ENCODE measurements around the gene ZNF791. TPM values are rescaled to one million over a fixed set of nuclear protein-coding genes. Genes with fewer than 3 reads are reported as not detected.

ZNF791 gene
- total RNA-seq, 2 donors from 2014 or later = 23.2 to 32.1 TPM

GRCh38 chr19:12656899-12657571 is 46.3 kb downstream of the ZNF791 start:
- H3K27me3 Mint-ChIP-seq (ENCODE audit: insufficient read depth) = no peaks in the 10 kb centered on the region
- WGBS, 2 experiments (ENCODE audit: insufficient coverage in 1 of 2, insufficient read length in 1 of 2) = 94 to 97% methylated on average over 19 to 47 of the region's 50 CpGs
- H3K9me3 Mint-ChIP-seq = no peaks in the 10 kb centered on the region
- Histone ChIP-seq H3K9me3 (ENCODE audit: control insufficient read depth, low read length) (no peaks in the 10 kb centered on the region), H3K9ac (ENCODE audit: extremely low read depth, low read length, poor library complexity, severe bottlenecking) (no peak overlapping the region), H3K4me3 (ENCODE audit: low read length) (no peak overlapping the region), H3K27ac (ENCODE audit: low read depth, low read length) (no peak overlapping the region), H3K4me1 (ENCODE audit: control insufficient read depth, insufficient read depth, low read length) (no peaks in the 10 kb centered on the region), H3K27me3 (ENCODE audit: control insufficient read depth, insufficient read depth, low read length, poor library complexity, severe bottlenecking) (no peaks in the 10 kb centered on the region), H3K36me3 (ENCODE audit: control insufficient read depth, insufficient read depth, low read length) (peaks cover 47% of the 10 kb centered on the region)
- no peak overlapping the region for H3K4me3 Mint-ChIP-seq
- no peak overlapping the region for H3K27ac Mint-ChIP-seq
- no peaks in the 10 kb centered on the region for H3K4me1 Mint-ChIP-seq
- TF ChIP-seq CTCF (conservative IDR thresholded peaks at IDR 0.05) = peak; percentile 39
- peak; percentile 92 for DNase-seq
- peaks cover 59% of the 10 kb centered on the region for H3K36me3 Mint-ChIP-seq (ENCODE audit: low read depth)

GRCh38 chr19:12657966-12658365 is 47.2 kb downstream of the ZNF791 start:
- DNase-seq = no peak

GRCh38 chr19:12660980-12661379 is 50.3 kb downstream of the ZNF791 start:
- DNase-seq = no peak
- WGBS, 2 experiments (ENCODE audit: insufficient coverage in 1 of 2, insufficient read length in 1 of 2) = 91 to 93% methylated on average over 5 to 12 of the region's 12 CpGs
- peaks cover 60% of the 10 kb centered on the region for H3K36me3 ChIP-seq (ENCODE audit: control insufficient read depth, insufficient read depth, low read length)
- H3K36me3 Mint-ChIP-seq (ENCODE audit: low read depth) = peaks cover 55% of the 10 kb centered on the region
- H3K27ac ChIP-seq (ENCODE audit: low read depth, low read length) = no peak overlapping the region
- no peak overlapping the region for H3K4me3 ChIP-seq (ENCODE audit: low read length)
- no peak for TF ChIP-seq CTCF (conservative IDR thresholded peaks at IDR 0.05)
- H3K4me1 Mint-ChIP-seq = peaks cover 3% of the 10 kb centered on the region
- H3K27me3 Mint-ChIP-seq (ENCODE audit: insufficient read depth) = no peaks in the 10 kb centered on the region
- no peaks in the 10 kb centered on the region for H3K9me3 Mint-ChIP-seq
- no peaks in the 10 kb centered on the region for H3K27me3 ChIP-seq (ENCODE audit: control insufficient read depth, insufficient read depth, low read length, poor library complexity, severe bottlenecking)
- no peak overlapping the region for H3K9ac ChIP-seq (ENCODE audit: extremely low read depth, low read length, poor library complexity, severe bottlenecking)
- no peak overlapping the region for H3K27ac Mint-ChIP-seq
- H3K4me3 Mint-ChIP-seq = no peak overlapping the region
- H3K9me3 ChIP-seq (ENCODE audit: control insufficient read depth, low read length) = no peaks in the 10 kb centered on the region
- no peaks in the 10 kb centered on the region for H3K4me1 ChIP-seq (ENCODE audit: control insufficient read depth, insufficient read depth, low read length)

More at GRCh38 chr19:12657966-12658365, 47.2 kb downstream of the ZNF791 start:
- 99 to 100% methylated on average over 9 to 22 of the region's 22 CpGs for whole genome bisulfite sequencing, 2 experiments (ENCODE audit: insufficient coverage in 1 of 2, insufficient read length in 1 of 2)
- H3K27ac ChIP-seq (ENCODE audit: low read depth, low read length) = no peak overlapping the region
- H3K4me1 ChIP-seq (ENCODE audit: control insufficient read depth, insufficient read depth, low read length) = no peaks in the 10 kb centered on the region
- no peak overlapping the region for H3K9ac ChIP-seq (ENCODE audit: extremely low read depth, low read length, poor library complexity, severe bottlenecking)
- Mint-ChIP-seq H3K4me3 (no peak overlapping the region), H3K27me3 (ENCODE audit: insufficient read depth) (no peaks in the 10 kb centered on the region), H3K27ac (no peak overlapping the region), H3K9me3 (no peaks in the 10 kb centered on the region), H3K36me3 (ENCODE audit: low read depth) (peaks cover 57% of the 10 kb centered on the region), H3K4me1 (no peaks in the 10 kb centered on the region)
- no peaks in the 10 kb centered on the region for H3K27me3 ChIP-seq (ENCODE audit: control insufficient read depth, insufficient read depth, low read length, poor library complexity, severe bottlenecking)
- peak; percentile 24 for TF ChIP-seq CTCF (conservative IDR thresholded peaks at IDR 0.05)
- no peaks in the 10 kb centered on the region for H3K9me3 ChIP-seq (ENCODE audit: control insufficient read depth, low read length)
- no peak overlapping the region for H3K4me3 ChIP-seq (ENCODE audit: low read length)
- peaks cover 52% of the 10 kb centered on the region for H3K36me3 ChIP-seq (ENCODE audit: control insufficient read depth, insufficient read depth, low read length)
